Transverse colon (tissue), 3 donors: ENCODE data around the gene TRIP13.
"Not testable (repeated sequence)": the region's sequence is repeated elsewhere in the genome, so short reads cannot be mapped to it uniquely, and the experiment has no call there.

Experiments
- CTCF ChIP-seq, 5 experiments: fragments of 200-600 bp in 3 of 5; fragments of 450-650 bp in 2 of 5; sonication (generic) in 3 of 5; IDR thresholded peaks; 1 replicate in 2 of 5; 2 replicates in 3 of 5; pipeline ENCODE4 v1.5.1; 2016 to 2017; ENCODE audit warnings: antibody characterized with exemption in 5 of 5, inconsistent platforms in 3 of 5, mild to moderate bottlenecking in 2 of 5, moderate library complexity in 1 of 5
- EP300 ChIP-seq: sonication (generic); formaldehyde crosslinking; IDR thresholded peaks from one replicate; pipeline ENCODE4 v1.6.1; 2017; ENCODE audit warnings: antibody characterized with exemption, low read depth
- POLR2A ChIP-seq: fragments of 450-650 bp; IDR thresholded peaks from one replicate; pipeline ENCODE4 v1.6.1; 2016; ENCODE audit warnings: antibody characterized with exemption, mild to moderate bottlenecking, moderate library complexity

GRCh38 chr5:934381-934967 is 41.8 kb downstream of the TRIP13 start:
- not testable (repeated sequence) for TF ChIP-seq CTCF (IDR thresholded peaks at IDR 0.05); EP300; POLR2A
